Stomach (tissue), 4 donors: Measurements from ENCODE around the gene SLAMF6.

Experiments
- CTCF ChIP-seq, 7 experiments: fragments of 450-650 bp in 4 of 7; fragments of 200-600 bp in 3 of 7; sonication (generic) in 3 of 7; IDR thresholded peaks; one replicate each; pipeline ENCODE4 v1.5.1; 2016 to 2019; ENCODE audit warnings: antibody characterized with exemption in 7 of 7, control low read depth in 2 of 7, mild to moderate bottlenecking in 1 of 7
- EP300 ChIP-seq: sonication (generic); formaldehyde crosslinking; IDR thresholded peaks from one replicate; pipeline ENCODE4 v1.6.1; 2017; ENCODE audit warnings: antibody characterized with exemption
- POLR2A ChIP-seq, 4 donors: fragments of 450-650 bp; IDR thresholded peaks; one replicate each; pipeline ENCODE4 v1.6.1; 2016; ENCODE audit warnings: antibody characterized with exemption in 4 of 4, control low read depth in 2 of 4, mild to moderate bottlenecking in 1 of 4, moderate library complexity in 1 of 4

- TF ChIP-seq CTCF (IDR thresholded peaks at IDR 0.05) (no peak), EP300 (no peak), POLR2A (IDR thresholded peaks at IDR 0.05) (no peak)
These were observed 17.8 kb upstream of the SLAMF6 start for GRCh38 chr1:160540859-160541233.
